ENCODE results near the gene DTX3L. TPM values are rescaled to one million over a fixed set of nuclear protein-coding genes. Genes with fewer than 3 reads are reported as not detected.

Gene DTX3L
- total and polyA plus RNA-seq, 10 of the 15 experiments (the other 5 are each of a cell fraction or from before 2014, with no cell fraction given) = 9.9 to 41.4 (median 21.7) TPM

DNA sequence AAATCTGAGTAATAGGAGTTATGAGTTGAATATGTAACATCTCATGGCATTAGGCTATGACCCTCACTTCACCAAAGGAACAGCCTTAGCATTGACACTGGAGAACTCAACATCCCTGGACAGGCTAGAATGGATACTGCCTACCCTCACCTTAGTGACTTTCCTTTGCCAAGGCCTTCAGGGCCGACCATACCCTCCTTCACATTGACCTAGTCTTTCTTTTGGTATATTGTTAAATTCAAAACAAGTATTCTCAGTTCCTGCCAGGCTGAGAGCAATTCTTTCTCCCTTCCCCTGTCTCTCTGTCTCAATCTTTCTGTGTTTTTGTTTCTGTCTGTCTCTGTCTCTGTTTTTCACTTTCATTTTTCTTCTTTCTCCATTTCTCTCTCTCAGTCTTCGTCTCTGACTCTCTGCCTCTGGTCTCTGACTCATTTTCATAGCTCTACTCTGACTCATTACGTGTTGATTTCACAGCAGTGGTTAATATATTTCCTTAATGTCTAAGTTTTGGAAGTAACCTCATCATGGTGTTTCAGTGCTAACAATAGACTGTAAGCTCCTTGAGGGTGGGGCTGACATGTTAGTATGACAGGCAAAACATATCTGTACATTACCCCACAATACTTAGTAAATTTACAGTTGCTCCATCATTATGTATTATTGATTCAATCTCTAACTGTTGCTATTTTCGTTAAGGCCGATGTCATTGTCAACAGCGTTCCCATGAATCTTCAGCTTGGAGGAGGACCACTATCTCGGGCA lies 45.8 kb downstream of the DTX3L start (continued):
- TF ChIP-seq ZZZ3 (IDR thresholded peaks at IDR 0.05; ENCODE audit: control insufficient read depth, insufficient read length, low read depth) = no peak
- TF ChIP-seq CHD1 (IDR thresholded peaks at IDR 0.05; ENCODE audit: low read depth, low read length) = no peak
- TF ChIP-seq ZNF217 (IDR thresholded peaks at IDR 0.05) = peak; percentile 99
- TF ChIP-seq, protein P1, sequence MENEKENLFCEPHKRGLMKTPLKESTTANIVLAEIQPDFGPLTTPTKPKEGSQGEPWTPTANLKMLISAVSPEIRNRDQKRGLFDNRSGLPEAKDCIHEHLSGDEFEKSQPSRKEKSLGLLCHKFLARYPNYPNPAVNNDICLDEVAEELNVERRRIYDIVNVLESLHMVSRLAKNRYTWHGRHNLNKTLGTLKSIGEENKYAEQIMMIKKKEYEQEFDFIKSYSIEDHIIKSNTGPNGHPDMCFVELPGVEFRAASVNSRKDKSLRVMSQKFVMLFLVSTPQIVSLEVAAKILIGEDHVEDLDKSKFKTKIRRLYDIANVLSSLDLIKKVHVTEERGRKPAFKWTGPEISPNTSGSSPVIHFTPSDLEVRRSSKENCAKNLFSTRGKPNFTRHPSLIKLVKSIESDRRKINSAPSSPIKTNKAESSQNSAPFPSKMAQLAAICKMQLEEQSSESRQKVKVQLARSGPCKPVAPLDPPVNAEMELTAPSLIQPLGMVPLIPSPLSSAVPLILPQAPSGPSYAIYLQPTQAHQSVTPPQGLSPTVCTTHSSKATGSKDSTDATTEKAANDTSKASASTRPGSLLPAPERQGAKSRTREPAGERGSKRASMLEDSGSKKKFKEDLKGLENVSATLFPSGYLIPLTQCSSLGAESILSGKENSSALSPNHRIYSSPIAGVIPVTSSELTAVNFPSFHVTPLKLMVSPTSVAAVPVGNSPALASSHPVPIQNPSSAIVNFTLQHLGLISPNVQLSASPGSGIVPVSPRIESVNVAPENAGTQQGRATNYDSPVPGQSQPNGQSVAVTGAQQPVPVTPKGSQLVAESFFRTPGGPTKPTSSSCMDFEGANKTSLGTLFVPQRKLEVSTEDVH (IDR thresholded peaks at IDR 0.05; ENCODE audit: low read depth, partially characterized antibody) = no peak
- peak in 1 of 2 experiments; percentile 77; a peak in 2 of 4 replicates for TF ChIP-seq SRF (IDR thresholded peaks at IDR 0.05; ENCODE audit: low read depth in 2 of 2, low read length in 2 of 2)
- peak; percentile 99 to 100 for TF ChIP-seq IKZF2 (IDR thresholded peaks at IDR 0.05)
- no peak; the same call in 1 of the 2 replicates for TF ChIP-seq RAD21 (IDR thresholded peaks at IDR 0.05; ENCODE audit: insufficient read depth, low read depth, low read length)
- TF ChIP-seq RFX5 (IDR thresholded peaks at IDR 0.05; ENCODE audit: low read depth, low read length) = no peak
- no peak for TF ChIP-seq NR2C1 (IDR thresholded peaks at IDR 0.05)
- TF ChIP-seq IRF5 (IDR thresholded peaks at IDR 0.05; ENCODE audit: borderline replicate concordance) = 0 out of 2 replicates have a peak, but pooled peaks have one; percentile 34
- TF ChIP-seq ZNF274 (IDR thresholded peaks at IDR 0.05; ENCODE audit: insufficient read depth, insufficient read length) = no peak
- TF ChIP-seq ETV6 (conservative IDR thresholded peaks at IDR 0.05 in 1 of 2, IDR thresholded peaks at IDR 0.05 in 1 of 2; ENCODE audit: borderline replicate concordance in 1 of 2, low read depth in 1 of 2) = peak in 1 of 2 experiments; percentile 99; a peak in 2 of 4 replicates
- TF ChIP-seq, protein P2, sequence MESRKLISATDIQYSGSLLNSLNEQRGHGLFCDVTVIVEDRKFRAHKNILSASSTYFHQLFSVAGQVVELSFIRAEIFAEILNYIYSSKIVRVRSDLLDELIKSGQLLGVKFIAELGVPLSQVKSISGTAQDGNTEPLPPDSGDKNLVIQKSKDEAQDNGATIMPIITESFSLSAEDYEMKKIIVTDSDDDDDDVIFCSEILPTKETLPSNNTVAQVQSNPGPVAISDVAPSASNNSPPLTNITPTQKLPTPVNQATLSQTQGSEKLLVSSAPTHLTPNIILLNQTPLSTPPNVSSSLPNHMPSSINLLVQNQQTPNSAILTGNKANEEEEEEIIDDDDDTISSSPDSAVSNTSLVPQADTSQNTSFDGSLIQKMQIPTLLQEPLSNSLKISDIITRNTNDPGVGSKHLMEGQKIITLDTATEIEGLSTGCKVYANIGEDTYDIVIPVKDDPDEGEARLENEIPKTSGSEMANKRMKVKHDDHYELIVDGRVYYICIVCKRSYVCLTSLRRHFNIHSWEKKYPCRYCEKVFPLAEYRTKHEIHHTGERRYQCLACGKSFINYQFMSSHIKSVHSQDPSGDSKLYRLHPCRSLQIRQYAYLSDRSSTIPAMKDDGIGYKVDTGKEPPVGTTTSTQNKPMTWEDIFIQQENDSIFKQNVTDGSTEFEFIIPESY (IDR thresholded peaks at IDR 0.05) = no peak; the same call in 1 of the 2 replicates
- TF ChIP-seq, protein P3, sequence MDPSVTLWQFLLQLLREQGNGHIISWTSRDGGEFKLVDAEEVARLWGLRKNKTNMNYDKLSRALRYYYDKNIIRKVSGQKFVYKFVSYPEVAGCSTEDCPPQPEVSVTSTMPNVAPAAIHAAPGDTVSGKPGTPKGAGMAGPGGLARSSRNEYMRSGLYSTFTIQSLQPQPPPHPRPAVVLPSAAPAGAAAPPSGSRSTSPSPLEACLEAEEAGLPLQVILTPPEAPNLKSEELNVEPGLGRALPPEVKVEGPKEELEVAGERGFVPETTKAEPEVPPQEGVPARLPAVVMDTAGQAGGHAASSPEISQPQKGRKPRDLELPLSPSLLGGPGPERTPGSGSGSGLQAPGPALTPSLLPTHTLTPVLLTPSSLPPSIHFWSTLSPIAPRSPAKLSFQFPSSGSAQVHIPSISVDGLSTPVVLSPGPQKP (IDR thresholded peaks at IDR 0.05; ENCODE audit: low read depth, low read length) = no peak
- peak; percentile 80 for TF ChIP-seq USF2 (IDR thresholded peaks at IDR 0.05; ENCODE audit: borderline replicate concordance, low read depth, low read length)
- TF ChIP-seq RAD51 (IDR thresholded peaks at IDR 0.05) = peak; percentile 69
- peak; percentile 99 for TF ChIP-seq DPF2 (IDR thresholded peaks at IDR 0.05)
- TF ChIP-seq RELA (IDR thresholded peaks at IDR 0.05; ENCODE audit: borderline replicate concordance, partially characterized antibody) = no peak
- TF ChIP-seq ZNF622 (IDR thresholded peaks at IDR 0.05) = no peak
- TF ChIP-seq IKZF1 (conservative IDR thresholded peaks at IDR 0.05) = peak; percentile 95
- TF ChIP-seq CBX3 (IDR thresholded peaks at IDR 0.05; ENCODE audit: borderline replicate concordance, low read depth) = peak; percentile 82; the same call in 1 of the 2 replicates
- TF ChIP-seq TCF12 (IDR thresholded peaks at IDR 0.05; ENCODE audit: low read depth, low read length) = no peak
